ENCODE data around the gene RPP14. TPM values are rescaled to one million over a fixed set of nuclear protein-coding genes. Genes with fewer than 3 reads are reported as not detected.

RPP14 gene
- total RNA-seq, 1 experiment from 2014 or later: 30.0 TPM

GRCh38 chr3:58345457-58345856, 39.4 kb downstream of the RPP14 start:
- H3K9me2 ChIP-seq (replicated peaks; ENCODE audit: low read length): no peaks in the 10 kb centered on the region
- H3K9ac ChIP-seq (ENCODE audit: low read length): no peak overlapping the region
- no peak overlapping the region for H2AFZ ChIP-seq (ENCODE audit: low read length)
- no peak overlapping the region for H3K4me3 ChIP-seq (ENCODE audit: low read length)
- ATAC-seq: peak; percentile 69
- TF ChIP-seq EZH2phosphoT487 (IDR thresholded peaks at IDR 0.05; ENCODE audit: borderline replicate concordance, low read length) (no peak), CTCF (conservative IDR thresholded peaks at IDR 0.05; ENCODE audit: low read depth, low read length) (no peak), EZH2 (IDR thresholded peaks at IDR 0.05; ENCODE audit: low read length, unreplicated experiment) (no peak)
- POLR2A ChIA-PET (ENCODE audit: unreplicated experiment): no interaction called here
- peak; percentile 35 for DNase-seq
- no peaks in the 10 kb centered on the region for H3K9me3 ChIP-seq (ENCODE audit: low read length)
- BruUV-seq (replicated peaks): no TSS peak
- H3K27ac ChIP-seq (ENCODE audit: low read length): peak overlapping the region; percentile 18; the same call in 1 of the 2 replicates
- H3K79me2 ChIP-seq (ENCODE audit: low read length): no peaks in the 10 kb centered on the region
- H3K27me3 ChIP-seq (ENCODE audit: low read length): no peaks in the 10 kb centered on the region
- no peaks in the 10 kb centered on the region for H4K20me1 ChIP-seq (ENCODE audit: low read length)
- no peaks in the 10 kb centered on the region for H3F3A ChIP-seq (ENCODE audit: low read length, unreplicated experiment)
- no peaks in the 10 kb centered on the region for H3K36me3 ChIP-seq (ENCODE audit: low read depth, low read length)
- H3K4me2 ChIP-seq (ENCODE audit: low read length): no peak overlapping the region
- CTCF ChIA-PET: interaction anchor here (1.0 kb wide), 1 partner anchor 39 kb away, joined by 3 read pairs; the partner anchor contains the start of genes HTD2 and RPP14
- H3K4me1 ChIP-seq (ENCODE audit: insufficient read depth, low read length): peaks cover 18% of the 10 kb centered on the region
- intact Hi-C loops (cut with micrococcal nuclease): no loop called here

DNA sequence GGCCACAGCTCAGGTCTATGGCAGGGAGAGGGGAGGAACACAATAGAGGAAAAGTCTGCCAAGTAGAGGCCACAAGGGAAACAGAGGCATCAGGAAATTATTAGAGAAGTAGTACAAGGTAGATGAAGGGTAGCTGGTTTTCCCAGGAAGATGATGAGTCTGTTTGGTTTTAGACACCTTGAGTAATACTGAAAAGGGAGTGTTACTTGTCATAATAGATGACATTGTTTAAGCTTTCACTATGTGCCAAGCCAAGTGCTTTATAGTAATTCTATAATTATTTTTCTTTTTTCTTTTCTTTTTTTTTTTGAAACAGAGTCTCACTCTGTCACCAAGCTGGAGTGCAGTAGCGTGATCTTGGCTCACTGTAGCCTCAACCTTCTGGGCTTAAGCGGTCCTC, 40.3 kb downstream of the RPP14 start:
- no peak for TF ChIP-seq EZH2 (IDR thresholded peaks at IDR 0.05; ENCODE audit: low read length, unreplicated experiment)
- TF ChIP-seq EZH2phosphoT487 (IDR thresholded peaks at IDR 0.05; ENCODE audit: borderline replicate concordance, low read length): no peak
- DNase-seq (no peak), ATAC-seq (no peak)
- no peaks in the 10 kb centered on the region for H3K9me3 ChIP-seq (ENCODE audit: low read length)
- H3F3A ChIP-seq (ENCODE audit: low read length, unreplicated experiment): no peaks in the 10 kb centered on the region
- ChIA-PET CTCF (no interaction called here), POLR2A (ENCODE audit: unreplicated experiment) (no interaction called here)
- no peak overlapping the region for H3K27ac ChIP-seq (ENCODE audit: low read length)
- intact Hi-C loops (cut with micrococcal nuclease): no loop called here
- H3K9me2 ChIP-seq (replicated peaks; ENCODE audit: low read length): no peaks in the 10 kb centered on the region
- no peak overlapping the region for H3K4me3 ChIP-seq (ENCODE audit: low read length)
- H3K36me3 ChIP-seq (ENCODE audit: low read depth, low read length): no peaks in the 10 kb centered on the region
- peaks cover 16% of the 10 kb centered on the region for H3K4me1 ChIP-seq (ENCODE audit: insufficient read depth, low read length)
- no peaks in the 10 kb centered on the region for H4K20me1 ChIP-seq (ENCODE audit: low read length)
- no peak overlapping the region for H2AFZ ChIP-seq (ENCODE audit: low read length)
- H3K9ac ChIP-seq (ENCODE audit: low read length): no peak overlapping the region
- H3K27me3 ChIP-seq (ENCODE audit: low read length): no peaks in the 10 kb centered on the region
- H3K79me2 ChIP-seq (ENCODE audit: low read length): no peaks in the 10 kb centered on the region
- no peak overlapping the region for H3K4me2 ChIP-seq (ENCODE audit: low read length)
- no TSS peak for BruUV-seq (replicated peaks)

GRCh38 chr3:58347984-58348383, 41.9 kb downstream of the RPP14 start:
- H3K4me3 ChIP-seq (ENCODE audit: low read length): no peak overlapping the region
- no peak overlapping the region for H3K4me2 ChIP-seq (ENCODE audit: low read length)
- POLR2A ChIA-PET (ENCODE audit: unreplicated experiment): no interaction called here
- no peaks in the 10 kb centered on the region for H3F3A ChIP-seq (ENCODE audit: low read length, unreplicated experiment)
- no peaks in the 10 kb centered on the region for H3K27me3 ChIP-seq (ENCODE audit: low read length)
- intact Hi-C loops (cut with micrococcal nuclease): no loop called here
- H3K36me3 ChIP-seq (ENCODE audit: low read depth, low read length): no peaks in the 10 kb centered on the region
- ATAC-seq: no peak
- DNase-seq: no peak
- BruUV-seq (replicated peaks): no TSS peak
- no peak overlapping the region for H2AFZ ChIP-seq (ENCODE audit: low read length)
- no peaks in the 10 kb centered on the region for H3K9me3 ChIP-seq (ENCODE audit: low read length)
- TF ChIP-seq EZH2phosphoT487 (IDR thresholded peaks at IDR 0.05; ENCODE audit: borderline replicate concordance, low read length): no peak
- no peak for TF ChIP-seq CTCF (conservative IDR thresholded peaks at IDR 0.05; ENCODE audit: low read depth, low read length)
- TF ChIP-seq EZH2 (IDR thresholded peaks at IDR 0.05; ENCODE audit: low read length, unreplicated experiment): no peak
- no peak overlapping the region for H3K9ac ChIP-seq (ENCODE audit: low read length)
- no peaks in the 10 kb centered on the region for H3K9me2 ChIP-seq (replicated peaks; ENCODE audit: low read length)
- CTCF ChIA-PET: no interaction called here
- H3K27ac ChIP-seq (ENCODE audit: low read length): no peak overlapping the region
- peaks cover 16% of the 10 kb centered on the region for H3K4me1 ChIP-seq (ENCODE audit: insufficient read depth, low read length)
- no peaks in the 10 kb centered on the region for H4K20me1 ChIP-seq (ENCODE audit: low read length)
- no peaks in the 10 kb centered on the region for H3K79me2 ChIP-seq (ENCODE audit: low read length)

Data from PC-3 (cell line).